LHCN-M2 (cell line): ENCODE measurements around the gene MAPRE2. TPM values are rescaled to one million over a fixed set of nuclear protein-coding genes. Genes with fewer than 3 reads are reported as not detected.
"Not testable (repeated sequence)": the region's sequence is repeated elsewhere in the genome, so short reads cannot be mapped to it uniquely, and the experiment has no call there.

Experiments
- DNase-seq: peaks from one replicate; pipeline ENCODE4 v3.0.0-alpha.2; 2012; ENCODE audit warnings: low read depth
- total RNA-seq: library from RNA; depleted of rRNA; stranded (reverse); fragments of >200 nt; gene quantifications from 2 replicates; pipeline ENCODE4 v1.2.3, GENCODE V29; 2014

MAPRE2 gene
- total RNA-seq, 1 experiment from 2014 or later, result 33.9 TPM

- not testable (repeated sequence) for DNase-seq
Measured at GRCh38 chr18:35150195-35150594, 109.0 kb downstream of the MAPRE2 start.

GRCh38 chr18:35153609-35154272, 112.5 kb downstream of the MAPRE2 start:
- DNase-seq, result no peak

- DNase-seq, result no peak
Measured at GRCh38 chr18:35155398-35156117, 114.3 kb downstream of the MAPRE2 start.

- no peak for DNase-seq
Measured at GRCh38 chr18:35157181-35157580, 116.0 kb downstream of the MAPRE2 start.

GRCh38 chr18:35158728-35159450, 117.7 kb downstream of the MAPRE2 start:
- no peak for DNase-seq

- no peak for DNase-seq
Measured at GRCh38 chr18:35159782-35160181, 118.6 kb downstream of the MAPRE2 start.

- DNase-seq, result no peak
Measured at GRCh38 chr18:35161485-35161884, 120.3 kb downstream of the MAPRE2 start.

- DNase-seq, result no peak
Measured at GRCh38 chr18:35161934-35162333, 120.7 kb downstream of the MAPRE2 start.

GRCh38 chr18:35163014-35163539, 121.9 kb downstream of the MAPRE2 start:
- DNase-seq, result no peak

- DNase-seq, result no peak
Measured at GRCh38 chr18:35163721-35164120, 122.5 kb downstream of the MAPRE2 start.

GRCh38 chr18:35164133-35164532, 122.9 kb downstream of the MAPRE2 start:
- no peak for DNase-seq

- DNase-seq, result no peak
Measured at GRCh38 chr18:35167332-35167731, 126.1 kb downstream of the MAPRE2 start.

GRCh38 chr18:35167857-35168256, 126.6 kb downstream of the MAPRE2 start:
- DNase-seq, result no peak

- not testable (repeated sequence) for DNase-seq
Measured at GRCh38 chr18:35170323-35170722, 129.1 kb downstream of the MAPRE2 start.

- no peak for DNase-seq
Measured at GRCh38 chr18:35171315-35171987, 130.2 kb downstream of the MAPRE2 start.

- DNase-seq, result no peak
Measured at GRCh38 chr18:35172009-35172408, 130.8 kb downstream of the MAPRE2 start.

- DNase-seq, result no peak
Measured at GRCh38 chr18:35172451-35173035, 131.3 kb downstream of the MAPRE2 start.

GRCh38 chr18:35174093-35174731, 133.0 kb downstream of the MAPRE2 start:
- no peak for DNase-seq

- no peak for DNase-seq
Measured at GRCh38 chr18:35174745-35175144, 133.5 kb downstream of the MAPRE2 start.

GRCh38 chr18:35176925-35177324, 135.7 kb downstream of the MAPRE2 start:
- DNase-seq, result no peak

- DNase-seq, result peak; percentile 81
Measured at GRCh38 chr18:35178260-35178659, 137.0 kb downstream of the MAPRE2 start.
